HL-60 (cell line): ENCODE data around the gene KANSL3.
A peak's percentile ranks its signal among the peaks of the same experiment; 100 is the strongest.

Experiments
- CTCF ChIP-seq: IDR thresholded peaks from one replicate; pipeline ENCODE4 v1.5.1; 2011; ENCODE audit warnings: low read length, control low read depth, inconsistent platforms; ENCODE audit not compliant: insufficient read depth
- POLR2AphosphoS5 ChIP-seq: IDR thresholded peaks from 2 replicates; pipeline ENCODE4 v1.6.1; 2012; ENCODE audit warnings: low read depth

- TF ChIP-seq CTCF = no peak
- peak; percentile 51; the same call in 1 of the 2 replicates for TF ChIP-seq POLR2AphosphoS5
Measured at GRCh38 chr2:96546321-96546720, 91.8 kb downstream of the KANSL3 start.
